SK-N-SH (cell line): ENCODE data around the gene LTBP2.

Experiments
- CTCF ChIP-seq: fragments of 200-600 bp; sonication (generic); IDR thresholded peaks from 2 replicates; pipeline ENCODE4 v1.6.1; 2017; ENCODE audit warnings: antibody characterized with exemption, mild to moderate bottlenecking, moderate library complexity
- EP300 ChIP-seq, 2 experiments: IDR thresholded peaks; 2 replicates each; pipeline versions ENCODE4 v1.4.0 to v1.6.1; 2012; ENCODE audit warnings: borderline replicate concordance in 1 of 2, low read depth in 1 of 2, low read length in 1 of 2
- EZH2phosphoT487 ChIP-seq: fragments of 200-600 bp; sonication (generic); IDR thresholded peaks from 2 replicates; pipeline ENCODE4 v1.6.1; 2017; ENCODE audit warnings: low read depth, mixed run types, mild to moderate bottlenecking, antibody characterized with exemption, moderate library complexity, borderline replicate concordance
- JUND ChIP-seq: IDR thresholded peaks from 2 replicates; pipeline ENCODE4 v1.4.0; 2012
- NRF1 ChIP-seq: IDR thresholded peaks from 2 replicates; pipeline ENCODE4 v1.6.1; 2012; ENCODE audit warnings: low read depth, mild to moderate bottlenecking, low read length
- POLR2AphosphoS5 ChIP-seq: IDR thresholded peaks from 2 replicates; pipeline ENCODE4 v1.6.1; 2012; ENCODE audit warnings: low read depth, low read length
- RFX5 ChIP-seq: IDR thresholded peaks from 2 replicates; pipeline ENCODE4 v1.6.1; 2012; ENCODE audit warnings: mild to moderate bottlenecking, improper control_type of control experiment, low read length
- SIN3A ChIP-seq: IDR thresholded peaks from 2 replicates; pipeline ENCODE4 v1.6.1; 2012; ENCODE audit warnings: low read depth, mild to moderate bottlenecking, low read length, moderate library complexity, borderline replicate concordance
- TAF1 ChIP-seq: IDR thresholded peaks from 2 replicates; pipeline ENCODE4 v1.6.1; 2012; ENCODE audit warnings: low read depth, mild to moderate bottlenecking, low read length, moderate library complexity, borderline replicate concordance
- TCF12 ChIP-seq: IDR thresholded peaks from 2 replicates; pipeline ENCODE4 v1.4.0; 2012
- YY1 ChIP-seq: IDR thresholded peaks from 2 replicates; pipeline ENCODE4 v1.4.0; 2012; ENCODE audit warnings: low read depth, mild to moderate bottlenecking
- TF ChIP-seq, protein P1 (sequence below): fragments of 150-350 bp; IDR thresholded peaks from 2 replicates; pipeline ENCODE4 v1.6.1; 2016; ENCODE audit warnings: mild to moderate bottlenecking, low read depth, low read length
- TF ChIP-seq, protein P2 (sequence below): IDR thresholded peaks from 2 replicates; pipeline ENCODE4 v1.4.0; 2012; ENCODE audit warnings: low read depth

- TF ChIP-seq JUND: no peak
- TF ChIP-seq EZH2phosphoT487: no peak
- no peak for TF ChIP-seq POLR2AphosphoS5
- no peak for TF ChIP-seq CTCF
- TF ChIP-seq, protein P1, sequence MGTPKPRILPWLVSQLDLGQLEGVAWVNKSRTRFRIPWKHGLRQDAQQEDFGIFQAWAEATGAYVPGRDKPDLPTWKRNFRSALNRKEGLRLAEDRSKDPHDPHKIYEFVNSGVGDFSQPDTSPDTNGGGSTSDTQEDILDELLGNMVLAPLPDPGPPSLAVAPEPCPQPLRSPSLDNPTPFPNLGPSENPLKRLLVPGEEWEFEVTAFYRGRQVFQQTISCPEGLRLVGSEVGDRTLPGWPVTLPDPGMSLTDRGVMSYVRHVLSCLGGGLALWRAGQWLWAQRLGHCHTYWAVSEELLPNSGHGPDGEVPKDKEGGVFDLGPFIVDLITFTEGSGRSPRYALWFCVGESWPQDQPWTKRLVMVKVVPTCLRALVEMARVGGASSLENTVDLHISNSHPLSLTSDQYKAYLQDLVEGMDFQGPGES: no peak
- no peak for TF ChIP-seq TAF1
- no peak for TF ChIP-seq YY1
- no peak for TF ChIP-seq TCF12
- TF ChIP-seq RFX5: no peak
- TF ChIP-seq SIN3A: no peak
- TF ChIP-seq NRF1: no peak
- TF ChIP-seq, protein P2, sequence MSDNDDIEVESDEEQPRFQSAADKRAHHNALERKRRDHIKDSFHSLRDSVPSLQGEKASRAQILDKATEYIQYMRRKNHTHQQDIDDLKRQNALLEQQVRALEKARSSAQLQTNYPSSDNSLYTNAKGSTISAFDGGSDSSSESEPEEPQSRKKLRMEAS: no peak
- TF ChIP-seq EP300 (IDR thresholded peaks at IDR 0.05; ENCODE audit: borderline replicate concordance in 1 of 2, low read depth in 1 of 2, low read length in 1 of 2): no peak
These were observed 89.3 kb downstream of the LTBP2 start for GRCh38 chr14:74522740-74523139.
